ENCODE data around the gene ALDH3A1.

ALDH3A1 gene

DNA sequence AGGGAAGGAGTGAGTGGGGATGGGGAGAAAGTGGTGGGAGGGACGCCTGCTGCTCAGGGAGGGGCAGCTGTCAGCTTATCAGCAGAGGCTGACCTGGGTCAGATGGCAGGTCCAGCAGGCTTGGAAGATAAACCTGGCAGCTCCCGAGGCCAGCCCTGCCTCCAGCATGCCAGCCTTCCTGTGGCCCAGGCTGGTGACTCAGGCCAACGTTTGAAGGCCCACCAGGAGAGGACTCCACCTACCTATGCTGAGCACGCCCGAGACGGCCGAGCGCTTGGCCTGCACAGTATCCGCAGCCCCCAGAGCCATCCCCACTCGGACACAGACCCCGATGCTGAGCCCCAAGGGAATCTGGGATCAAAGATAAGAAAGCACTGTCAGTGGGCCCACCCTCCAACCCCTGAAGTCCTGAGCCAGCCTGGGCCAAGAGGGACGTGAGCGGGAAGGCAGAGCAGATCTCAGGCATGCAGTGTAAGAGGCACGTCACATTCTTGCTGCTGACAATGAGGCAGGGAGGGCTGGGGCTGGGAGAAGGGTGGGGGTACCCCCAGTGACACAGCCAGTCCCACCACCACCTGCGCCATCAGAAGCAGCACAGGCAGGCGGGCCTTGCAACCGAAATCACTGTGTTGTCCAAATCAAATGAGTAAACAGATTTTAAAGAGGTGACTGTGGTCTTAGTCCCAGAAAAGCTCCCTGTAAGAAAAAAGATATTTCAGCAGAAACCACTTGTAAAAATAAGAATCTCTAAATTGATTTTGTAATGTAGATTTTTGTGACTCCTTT is 44.1 kb downstream of the ALDH3A1 start:
- DNase-seq (ENCODE audit: low read depth in 2 of 2), result no peak

DNA sequence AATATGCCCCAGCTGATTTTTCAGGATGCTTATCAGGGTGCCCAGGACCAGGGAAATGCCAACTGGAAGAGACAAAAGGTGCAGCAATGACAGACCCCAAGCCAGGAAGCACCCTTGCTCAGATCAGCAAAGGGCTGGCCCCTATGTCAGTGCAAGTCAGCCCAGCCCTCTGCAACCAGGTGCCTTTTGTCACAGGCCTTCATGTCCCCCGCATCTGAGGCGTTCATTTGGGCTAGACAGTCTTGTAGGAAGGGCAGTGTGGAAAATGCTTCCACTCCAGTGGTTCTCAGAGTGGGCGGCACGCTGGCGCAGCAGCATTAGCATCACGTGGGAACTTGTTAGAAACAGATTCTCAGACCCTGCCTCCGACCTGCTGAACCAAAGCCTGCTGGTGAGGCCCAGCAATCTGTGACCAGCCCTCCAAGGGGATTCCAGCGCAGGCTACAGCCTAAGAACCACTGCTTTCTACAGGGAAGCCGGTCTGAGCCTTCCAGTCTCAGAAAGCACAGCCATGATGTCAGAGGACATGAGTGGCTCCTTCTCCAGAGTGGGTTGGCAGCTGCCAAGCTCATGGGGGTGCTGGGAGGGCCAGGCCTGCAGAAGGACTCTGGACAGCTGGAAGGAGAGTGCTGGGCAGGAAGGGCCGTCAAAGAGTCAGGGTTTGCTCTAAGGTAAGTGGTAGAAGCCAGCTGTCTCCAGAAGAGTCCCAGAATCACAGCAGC is 44.8 kb downstream of the ALDH3A1 start:
- DNase-seq (ENCODE audit: low read depth in 2 of 2), result no peak

DNA sequence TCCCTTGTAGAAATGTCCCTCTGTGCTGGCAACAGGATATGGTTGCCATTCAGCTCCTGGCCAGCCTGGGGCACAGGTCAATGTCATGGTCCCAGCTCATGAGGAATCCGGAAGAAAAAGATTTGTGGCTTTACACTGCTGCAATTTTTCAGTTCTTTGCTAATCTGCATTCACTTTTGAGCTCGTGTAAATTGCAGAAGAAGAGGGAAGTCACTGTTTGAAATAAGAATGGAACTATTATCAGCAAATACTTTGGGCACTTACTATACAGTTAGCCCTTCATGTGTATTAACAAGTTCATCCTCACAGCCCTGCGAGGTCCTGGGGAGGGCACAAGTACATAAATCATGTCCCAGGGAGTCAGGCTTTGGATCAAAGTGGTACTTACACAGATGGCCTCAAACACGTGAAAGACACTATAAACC is 45.9 kb downstream of the ALDH3A1 start:
- DNase-seq (ENCODE audit: low read depth in 2 of 2), result no peak
